HCT116 (cell line): ENCODE results near the gene ZNF576.

ENCODE experiments used
- CEBPB ChIP-seq: IDR thresholded peaks from 2 replicates; pipeline ENCODE4 v1.6.1; 2012; ENCODE audit warnings: low read depth
- CTCF ChIP-seq, 3 experiments: fragments of 200-600 bp in 1 of 3; sonication (generic) in 1 of 3; IDR thresholded peaks in 2 of 3; conservative IDR thresholded peaks in 1 of 3; 2 replicates each; pipeline ENCODE4 v1.5.1; 2012 to 2017; ENCODE audit warnings: low read depth in 2 of 3, low read length in 2 of 3, antibody characterized with exemption in 1 of 3, borderline replicate concordance in 1 of 3, control low read depth in 1 of 3, mild to moderate bottlenecking in 1 of 3, mixed read lengths in 1 of 3, mixed run types in 1 of 3, moderate library complexity in 1 of 3; ENCODE audit not compliant: insufficient read depth in 1 of 3
- EGR1 ChIP-seq: IDR thresholded peaks from 2 replicates; pipeline ENCODE4 v1.6.1; 2012; ENCODE audit warnings: low read depth
- EZH2 ChIP-seq: fragments of 200-600 bp; sonication (generic); IDR thresholded peaks from 2 replicates; pipeline ENCODE4 v1.6.1; 2017; ENCODE audit warnings: antibody characterized with exemption, mixed run types
- EZH2phosphoT487 ChIP-seq: fragments of 200-600 bp; IDR thresholded peaks from 2 replicates; pipeline ENCODE4 v1.6.1; 2018; ENCODE audit warnings: antibody characterized with exemption, borderline replicate concordance
- FOSL1 ChIP-seq: IDR thresholded peaks from 2 replicates; pipeline ENCODE4 v1.6.1; 2012; ENCODE audit warnings: low read depth
- POLR2A ChIP-seq: IDR thresholded peaks from 2 replicates; pipeline ENCODE4 v1.7.0; 2011; ENCODE audit warnings: borderline replicate concordance; ENCODE audit not compliant: insufficient read depth, insufficient read length; ENCODE audit errors: extremely low read depth
- POLR2AphosphoS5 ChIP-seq: IDR thresholded peaks from 2 replicates; pipeline ENCODE4 v1.6.1; 2011; ENCODE audit warnings: mild to moderate bottlenecking, low read depth, low read length, moderate library complexity
- REST ChIP-seq: IDR thresholded peaks from 2 replicates; pipeline ENCODE4 v1.6.1; 2012; ENCODE audit warnings: low read depth
- SP1 ChIP-seq: IDR thresholded peaks from 2 replicates; pipeline ENCODE4 v1.6.1; 2012; ENCODE audit warnings: low read depth
- ZFX ChIP-seq: fragments of 450-650 bp; IDR thresholded peaks from 2 replicates; pipeline ENCODE4 v1.6.1; 2017

GRCh38 chr19:43648633-43649032 is 52.2 kb downstream of the ZNF576 start:
- no peak for TF ChIP-seq CEBPB
- no peak for TF ChIP-seq CTCF (IDR thresholded peaks at IDR 0.05 in 2 of 3, conservative IDR thresholded peaks at IDR 0.05 in 1 of 3; ENCODE audit: borderline replicate concordance in 1 of 3, insufficient read depth in 1 of 3, low read depth in 2 of 3, low read length in 2 of 3)
- no peak for TF ChIP-seq EGR1
- TF ChIP-seq POLR2A: no peak
- TF ChIP-seq SP1: no peak
- no peak for TF ChIP-seq POLR2AphosphoS5
- TF ChIP-seq EZH2: no peak
- no peak for TF ChIP-seq REST
- TF ChIP-seq ZFX: no peak
- TF ChIP-seq FOSL1: no peak
- no peak for TF ChIP-seq EZH2phosphoT487
